ENCODE data around the gene TRMT61B.

- TF ChIP-seq CTCF (IDR thresholded peaks at IDR 0.05), result no peak
- no peak for TF ChIP-seq POLR2A (IDR thresholded peaks at IDR 0.05)
Observed at GRCh38 chr2:28904802-28905457, 34.8 kb upstream of the TRMT61B start.

All from gastroesophageal sphincter (tissue), 3 donors.